Hepatocyte (in vitro differentiated cells): ENCODE results near the gene PRMT5. TPM values are rescaled to one million over a fixed set of nuclear protein-coding genes. Genes with fewer than 3 reads are reported as not detected.
"Not testable (repeated sequence)": the region's sequence is repeated elsewhere in the genome, so short reads cannot be mapped to it uniquely, and the experiment has no call there.

Source experiments
- DNase-seq: peaks from one replicate; pipeline ENCODE4 v3.0.0-alpha.2; 2016; ENCODE audit warnings: low spot score
- H2AFZ ChIP-seq: fragments of 200-600 bp; sonication (generic); 2 replicates; pipeline ENCODE4 v1.6.0; 2016; ENCODE audit warnings: antibody characterized with exemption, mild to moderate bottlenecking
- H3K27ac ChIP-seq: fragments of 200-600 bp; sonication (generic); 2 replicates; pipeline ENCODE4 v1.5.1; 2016; ENCODE audit warnings: mild to moderate bottlenecking
- H3K27me3 ChIP-seq: fragments of 200-600 bp; sonication (generic); 2 replicates; pipeline ENCODE4 v1.6.1; 2016
- H3K36me3 ChIP-seq: fragments of 200-600 bp; sonication (generic); replicated peaks from 2 replicates; pipeline ENCODE4 v1.5.1; 2016; ENCODE audit warnings: low read depth; ENCODE audit not compliant: insufficient read depth
- H3K4me1 ChIP-seq: fragments of 200-600 bp; sonication (generic); 2 replicates; pipeline ENCODE4 v1.5.1; 2016; ENCODE audit warnings: mild to moderate bottlenecking, moderate library complexity; ENCODE audit not compliant: insufficient read depth
- H3K4me2 ChIP-seq: fragments of 200-600 bp; sonication (generic); 2 replicates; pipeline ENCODE4 v1.6.0; 2016
- H3K4me3 ChIP-seq: fragments of 200-600 bp; sonication (generic); 2 replicates; pipeline ENCODE4 v1.5.1; 2016; ENCODE audit warnings: mild to moderate bottlenecking
- H3K79me2 ChIP-seq: fragments of 200-600 bp; sonication (generic); 2 replicates; pipeline ENCODE4 v1.6.0; 2017; ENCODE audit warnings: mild to moderate bottlenecking
- H3K9me2 ChIP-seq: fragments of 200-600 bp; sonication (generic); replicated peaks from 2 replicates; pipeline ENCODE4 v1.6.0; 2017; ENCODE audit warnings: mild to moderate bottlenecking; ENCODE audit not compliant: insufficient read depth
- H3K9me3 ChIP-seq: fragments of 200-600 bp; sonication (generic); 2 replicates; pipeline ENCODE4 v1.5.1; 2016; ENCODE audit warnings: low read depth, mild to moderate bottlenecking
- H4K20me1 ChIP-seq: fragments of 200-600 bp; sonication (generic); 2 replicates; pipeline ENCODE4 v1.6.0; 2016; ENCODE audit warnings: mild to moderate bottlenecking; ENCODE audit not compliant: insufficient read depth, poor library complexity, severe bottlenecking
- EZH2 ChIP-seq: fragments of 200-600 bp; sonication (generic); IDR thresholded peaks from 2 replicates; pipeline ENCODE4 v1.6.1; 2016; ENCODE audit warnings: antibody characterized with exemption, mild to moderate bottlenecking, borderline replicate concordance
- EZH2phosphoT487 ChIP-seq: fragments of 200-600 bp; sonication (generic); IDR thresholded peaks from one replicate; pipeline ENCODE4 v1.6.1; 2018; ENCODE audit warnings: antibody characterized with exemption, mild to moderate bottlenecking, low read depth, moderate library complexity; ENCODE audit not compliant: unreplicated experiment, severe bottlenecking
- WGBS: methylation state at CpG from one replicate; pipeline ENCODE4 v1.1.6; 2016; ENCODE audit warnings: low lambda C conversion rate; ENCODE audit errors: missing lambda C conversion rate; 5-methylcytosine and 5-hydroxymethylcytosine counted together
- polyA plus RNA-seq: library from polyadenylated mRNA; unstranded; fragments of >200 nt; fragmentation: Nextera tagmentation; extraction: Ambion mirVana; gene quantifications from 2 replicates; pipeline ENCODE4 v1.2.1, GENCODE V29; 2016
- total RNA-seq: library from RNA; depleted of rRNA; stranded (reverse); fragments of >200 nt; gene quantifications from 2 replicates; pipeline ENCODE4 v1.2.3, GENCODE V29; 2014
- TF ChIP-seq, protein P1 (sequence below): fragments of 200-600 bp; sonication (generic); IDR thresholded peaks from 2 replicates; pipeline ENCODE4 v1.5.1; 2016; ENCODE audit warnings: antibody characterized with exemption, mild to moderate bottlenecking; ENCODE audit not compliant: poor library complexity

PRMT5 gene
- total and polyA plus RNA-seq, 2 experiments from 2014 or later = 52.2 to 72.3 TPM

GRCh38 chr14:22955702-22956569 lies 26.8 kb upstream of the PRMT5 start:
- no peaks in the 10 kb centered on the region for H3K9me2 ChIP-seq
- peak overlapping the region; percentile 91 for H3K4me3 ChIP-seq
- peak overlapping the region; percentile 95 for H2AFZ ChIP-seq
- no peaks in the 10 kb centered on the region for H4K20me1 ChIP-seq
- peaks cover 10% of the 10 kb centered on the region for H3K4me1 ChIP-seq
- TF ChIP-seq, protein P1, sequence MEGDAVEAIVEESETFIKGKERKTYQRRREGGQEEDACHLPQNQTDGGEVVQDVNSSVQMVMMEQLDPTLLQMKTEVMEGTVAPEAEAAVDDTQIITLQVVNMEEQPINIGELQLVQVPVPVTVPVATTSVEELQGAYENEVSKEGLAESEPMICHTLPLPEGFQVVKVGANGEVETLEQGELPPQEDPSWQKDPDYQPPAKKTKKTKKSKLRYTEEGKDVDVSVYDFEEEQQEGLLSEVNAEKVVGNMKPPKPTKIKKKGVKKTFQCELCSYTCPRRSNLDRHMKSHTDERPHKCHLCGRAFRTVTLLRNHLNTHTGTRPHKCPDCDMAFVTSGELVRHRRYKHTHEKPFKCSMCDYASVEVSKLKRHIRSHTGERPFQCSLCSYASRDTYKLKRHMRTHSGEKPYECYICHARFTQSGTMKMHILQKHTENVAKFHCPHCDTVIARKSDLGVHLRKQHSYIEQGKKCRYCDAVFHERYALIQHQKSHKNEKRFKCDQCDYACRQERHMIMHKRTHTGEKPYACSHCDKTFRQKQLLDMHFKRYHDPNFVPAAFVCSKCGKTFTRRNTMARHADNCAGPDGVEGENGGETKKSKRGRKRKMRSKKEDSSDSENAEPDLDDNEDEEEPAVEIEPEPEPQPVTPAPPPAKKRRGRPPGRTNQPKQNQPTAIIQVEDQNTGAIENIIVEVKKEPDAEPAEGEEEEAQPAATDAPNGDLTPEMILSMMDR = no peak
- no peak for TF ChIP-seq EZH2
- no peak for TF ChIP-seq EZH2phosphoT487
- WGBS = 17% methylated on average over 19 of the region's 19 CpGs
- H3K27me3 ChIP-seq = no peaks in the 10 kb centered on the region
- H3K4me2 ChIP-seq = peak overlapping the region; percentile 79
- peak overlapping the region; percentile 99 for H3K27ac ChIP-seq
- peak; percentile 37 for DNase-seq
- H3K36me3 ChIP-seq = no peaks in the 10 kb centered on the region
- H3K9me3 ChIP-seq = no peaks in the 10 kb centered on the region
- H3K79me2 ChIP-seq = no peaks in the 10 kb centered on the region

- 95% methylated on average over 1 of the region's 1 CpG for WGBS
- H3K4me1 ChIP-seq = peaks cover 10% of the 10 kb centered on the region
- no peaks in the 10 kb centered on the region for H3K36me3 ChIP-seq
- no peaks in the 10 kb centered on the region for H3K79me2 ChIP-seq
- H3K4me3 ChIP-seq = no peak overlapping the region
- H3K9me3 ChIP-seq = no peaks in the 10 kb centered on the region
- no peak overlapping the region for H3K4me2 ChIP-seq
- H3K27ac ChIP-seq = no peak overlapping the region
- TF ChIP-seq, protein P1 = no peak
- TF ChIP-seq EZH2phosphoT487 = no peak
- H3K9me2 ChIP-seq = no peaks in the 10 kb centered on the region
- DNase-seq = no peak
- H3K27me3 ChIP-seq = no peaks in the 10 kb centered on the region
- no peak overlapping the region for H2AFZ ChIP-seq
- H4K20me1 ChIP-seq = no peaks in the 10 kb centered on the region
Observed at GRCh38 chr14:22952418-22952817, 23.2 kb upstream of the PRMT5 start.

GRCh38 chr14:22951795-22952194 lies 22.6 kb upstream of the PRMT5 start:
- H3K9me3 ChIP-seq, H3K4me2 ChIP-seq, H3K36me3 ChIP-seq, H3K27me3 ChIP-seq, H3K27ac ChIP-seq, DNase-seq, H3K4me3 ChIP-seq, H3K9me2 ChIP-seq, H2AFZ ChIP-seq, H3K4me1 ChIP-seq, H3K79me2 ChIP-seq, H4K20me1 ChIP-seq: not testable (repeated sequence)
- 97% methylated on average over 8 of the region's 8 CpGs for WGBS

GRCh38 chr14:22945642-22946041 lies 16.5 kb upstream of the PRMT5 start:
- Histone ChIP-seq H4K20me1 (no peaks in the 10 kb centered on the region), H3K4me3 (no peak overlapping the region), H3K9me3 (no peaks in the 10 kb centered on the region), H3K27me3 (no peaks in the 10 kb centered on the region), H3K79me2 (no peaks in the 10 kb centered on the region), H3K27ac (no peak overlapping the region), H3K36me3 (no peaks in the 10 kb centered on the region), H3K4me1 (no peaks in the 10 kb centered on the region), H3K4me2 (no peak overlapping the region), H3K9me2 (no peaks in the 10 kb centered on the region), H2AFZ (no peak overlapping the region)
- TF ChIP-seq, protein P1 = no peak
- TF ChIP-seq EZH2phosphoT487 = no peak
- no peak for TF ChIP-seq EZH2
- DNase-seq = no peak
- 83% methylated on average over 3 of the region's 3 CpGs for WGBS
